Measurements from ENCODE around the gene PLPPR1.

The PLPPR1 gene

GRCh38 chr9:101201630-101202029 lies 173.1 kb downstream of the PLPPR1 start:
- DNase-seq (ENCODE audit: low read depth in 2 of 2, low spot score in 1 of 2), result no peak

- DNase-seq (ENCODE audit: low read depth in 2 of 2, low spot score in 1 of 2), result no peak
These were observed 181.1 kb downstream of the PLPPR1 start for GRCh38 chr9:101209670-101210069.

- DNase-seq (ENCODE audit: low read depth in 2 of 2, low spot score in 1 of 2), result no peak
These were observed 184.1 kb downstream of the PLPPR1 start for GRCh38 chr9:101212661-101213060.

- DNase-seq (ENCODE audit: low read depth in 2 of 2, low spot score in 1 of 2), result no peak
These were observed 190.5 kb downstream of the PLPPR1 start for GRCh38 chr9:101219030-101219429.

- DNase-seq (ENCODE audit: low read depth in 2 of 2, low spot score in 1 of 2), result no peak
These were observed 191.8 kb downstream of the PLPPR1 start for GRCh38 chr9:101220341-101220740.

GRCh38 chr9:101225271-101225670 lies 196.7 kb downstream of the PLPPR1 start:
- no peak for DNase-seq (ENCODE audit: low read depth in 2 of 2, low spot score in 1 of 2)

- no peak for DNase-seq (ENCODE audit: low read depth in 2 of 2, low spot score in 1 of 2)
These were observed 197.6 kb downstream of the PLPPR1 start for GRCh38 chr9:101226161-101226560.

GRCh38 chr9:101226803-101227202 lies 198.3 kb downstream of the PLPPR1 start:
- DNase-seq (ENCODE audit: low read depth in 2 of 2, low spot score in 1 of 2), result no peak

- no peak for DNase-seq (ENCODE audit: low read depth in 2 of 2, low spot score in 1 of 2)
These were observed 201.1 kb downstream of the PLPPR1 start for GRCh38 chr9:101229606-101230005.

GRCh38 chr9:101232405-101232977 lies 204.0 kb downstream of the PLPPR1 start:
- no peak for DNase-seq (ENCODE audit: low read depth in 2 of 2, low spot score in 1 of 2)

GRCh38 chr9:101235105-101235866 lies 206.8 kb downstream of the PLPPR1 start:
- DNase-seq (ENCODE audit: low read depth in 2 of 2, low spot score in 1 of 2), result no peak

GRCh38 chr9:101242651-101243050 lies 214.1 kb downstream of the PLPPR1 start:
- DNase-seq (ENCODE audit: low read depth in 2 of 2, low spot score in 1 of 2), result no peak

GRCh38 chr9:101246691-101247090 lies 218.2 kb downstream of the PLPPR1 start:
- DNase-seq (ENCODE audit: low read depth in 2 of 2, low spot score in 1 of 2), result no peak

GRCh38 chr9:101247297-101247696 lies 218.8 kb downstream of the PLPPR1 start:
- no peak for DNase-seq (ENCODE audit: low read depth in 2 of 2, low spot score in 1 of 2)

- DNase-seq (ENCODE audit: low read depth in 2 of 2, low spot score in 1 of 2), result no peak
These were observed 226.4 kb downstream of the PLPPR1 start for GRCh38 chr9:101254733-101255433.

- DNase-seq (ENCODE audit: low read depth in 2 of 2, low spot score in 1 of 2), result no peak
These were observed 236.2 kb downstream of the PLPPR1 start for GRCh38 chr9:101264727-101265126.

GRCh38 chr9:101265261-101265660 lies 236.7 kb downstream of the PLPPR1 start:
- no peak for DNase-seq (ENCODE audit: low read depth in 2 of 2, low spot score in 1 of 2)

GRCh38 chr9:101268426-101268825 lies 239.9 kb downstream of the PLPPR1 start:
- DNase-seq (ENCODE audit: low read depth in 2 of 2, low spot score in 1 of 2), result no peak

- DNase-seq (ENCODE audit: low read depth in 2 of 2, low spot score in 1 of 2), result no peak
These were observed 241.2 kb downstream of the PLPPR1 start for GRCh38 chr9:101269591-101270283.

GRCh38 chr9:101270302-101270701 lies 241.8 kb downstream of the PLPPR1 start:
- DNase-seq (ENCODE audit: low read depth in 2 of 2, low spot score in 1 of 2), result no peak

- no peak for DNase-seq (ENCODE audit: low read depth in 2 of 2, low spot score in 1 of 2)
These were observed 242.6 kb downstream of the PLPPR1 start for GRCh38 chr9:101271102-101271501.

Measured in stimulated activated CD8-positive, alpha-beta memory T cell treated with anti-CD3 and anti-CD28 coated beads, Interleukin-4, amount 100 ng/mL, for 1 hour (primary cell).